GM21619 (cell line): ENCODE data around the gene PRICKLE3.

ENCODE experiments used
- ATAC-seq: cut with Tn5 transposase; IDR thresholded peaks from one replicate; pipeline ENCODE4 v1.9.1; 2021; ENCODE audit not compliant: unreplicated experiment

The PRICKLE3 gene, protein sequence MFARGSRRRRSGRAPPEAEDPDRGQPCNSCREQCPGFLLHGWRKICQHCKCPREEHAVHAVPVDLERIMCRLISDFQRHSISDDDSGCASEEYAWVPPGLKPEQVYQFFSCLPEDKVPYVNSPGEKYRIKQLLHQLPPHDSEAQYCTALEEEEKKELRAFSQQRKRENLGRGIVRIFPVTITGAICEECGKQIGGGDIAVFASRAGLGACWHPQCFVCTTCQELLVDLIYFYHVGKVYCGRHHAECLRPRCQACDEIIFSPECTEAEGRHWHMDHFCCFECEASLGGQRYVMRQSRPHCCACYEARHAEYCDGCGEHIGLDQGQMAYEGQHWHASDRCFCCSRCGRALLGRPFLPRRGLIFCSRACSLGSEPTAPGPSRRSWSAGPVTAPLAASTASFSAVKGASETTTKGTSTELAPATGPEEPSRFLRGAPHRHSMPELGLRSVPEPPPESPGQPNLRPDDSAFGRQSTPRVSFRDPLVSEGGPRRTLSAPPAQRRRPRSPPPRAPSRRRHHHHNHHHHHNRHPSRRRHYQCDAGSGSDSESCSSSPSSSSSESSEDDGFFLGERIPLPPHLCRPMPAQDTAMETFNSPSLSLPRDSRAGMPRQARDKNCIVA

GRCh38 chrX:49186125-49187027 lies at the start of gene PRICKLE3:
Gene PRICKLE3 (minus strand): TSS chrX:49186373. CDS start chrX:49186297, 76 bp downstream.
- peak; percentile 31 for ATAC-seq

DNA sequence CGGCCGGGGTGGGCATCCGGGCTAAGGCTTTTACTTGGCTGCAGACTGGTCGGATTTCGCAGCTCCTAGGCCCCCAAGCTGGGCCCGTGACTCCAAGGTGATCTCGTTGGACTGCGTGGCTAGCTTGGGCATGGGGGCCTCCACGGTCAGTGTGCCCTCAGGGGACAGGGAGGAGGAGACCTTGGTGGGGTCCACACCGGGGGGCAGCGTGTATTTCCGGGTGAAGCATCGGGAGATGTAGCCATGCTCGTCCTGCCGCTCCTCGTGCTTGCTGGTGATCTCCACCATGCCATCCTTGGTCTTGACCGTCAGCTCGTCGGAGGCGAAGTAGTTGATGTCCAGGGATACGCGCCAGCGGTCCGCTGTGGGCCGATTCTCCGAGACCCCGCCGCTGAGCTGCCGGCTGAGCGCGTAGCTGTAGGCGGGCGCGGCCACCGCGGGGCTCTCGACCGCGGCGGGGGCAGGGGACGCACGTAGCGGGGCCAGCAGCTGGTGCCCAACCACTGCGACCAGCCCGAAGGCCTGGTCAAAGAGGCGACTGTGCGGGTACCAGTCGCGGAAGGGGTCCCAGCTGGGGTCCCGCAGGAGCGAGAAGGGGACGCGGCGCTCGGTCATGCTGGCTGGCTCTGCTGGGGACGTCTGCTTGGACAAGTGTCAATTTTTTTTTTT lies 47.8 kb upstream of the PRICKLE3 start:
- no peak for ATAC-seq

DNA sequence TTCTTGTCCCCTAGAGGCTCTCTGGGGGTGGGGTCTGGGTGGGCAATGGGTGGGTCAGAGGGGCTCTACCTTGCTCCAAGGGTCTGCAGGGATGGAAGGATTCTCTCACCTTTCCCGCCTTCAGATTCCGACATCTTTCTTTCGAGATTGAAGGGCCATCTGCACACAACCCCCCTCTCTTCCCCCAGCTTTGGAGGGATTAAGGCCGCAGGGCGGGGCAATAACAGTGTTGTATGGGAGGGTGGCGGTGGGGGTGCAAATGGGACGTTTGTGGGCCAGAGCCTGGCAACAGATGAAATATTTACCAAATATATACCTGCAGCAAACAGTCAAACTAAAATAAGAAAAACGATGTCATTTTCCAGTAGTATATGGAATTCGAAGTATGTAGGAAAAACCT lies 47.0 kb upstream of the PRICKLE3 start, which contains the start of gene CACNA1F:
Gene CACNA1F, minus strand, starts transcription at position 165 of the 400 bp plus-strand sequence. Its CDS starts 31 bp downstream, at position 134.
- no peak for ATAC-seq

DNA sequence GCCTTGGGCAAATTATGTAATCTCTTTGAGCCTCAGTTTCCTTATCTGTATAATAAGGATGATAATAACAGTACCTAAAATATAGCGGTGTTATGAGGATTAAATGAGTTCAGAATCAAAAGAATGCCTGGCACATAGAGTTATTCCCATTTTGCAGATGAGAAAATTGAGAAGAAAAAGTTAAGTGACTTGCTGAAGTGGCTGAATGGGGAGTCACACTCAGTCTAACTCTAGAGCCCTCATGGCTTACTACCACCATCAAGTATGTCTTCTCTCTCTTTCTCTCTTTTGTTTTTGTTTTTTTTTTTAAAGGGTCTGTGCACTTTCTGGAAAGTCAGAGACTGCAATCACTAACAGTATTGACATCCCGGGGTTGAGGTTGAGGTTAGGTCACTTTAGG lies 46.4 kb upstream of the PRICKLE3 start:
- ATAC-seq, result no peak

DNA sequence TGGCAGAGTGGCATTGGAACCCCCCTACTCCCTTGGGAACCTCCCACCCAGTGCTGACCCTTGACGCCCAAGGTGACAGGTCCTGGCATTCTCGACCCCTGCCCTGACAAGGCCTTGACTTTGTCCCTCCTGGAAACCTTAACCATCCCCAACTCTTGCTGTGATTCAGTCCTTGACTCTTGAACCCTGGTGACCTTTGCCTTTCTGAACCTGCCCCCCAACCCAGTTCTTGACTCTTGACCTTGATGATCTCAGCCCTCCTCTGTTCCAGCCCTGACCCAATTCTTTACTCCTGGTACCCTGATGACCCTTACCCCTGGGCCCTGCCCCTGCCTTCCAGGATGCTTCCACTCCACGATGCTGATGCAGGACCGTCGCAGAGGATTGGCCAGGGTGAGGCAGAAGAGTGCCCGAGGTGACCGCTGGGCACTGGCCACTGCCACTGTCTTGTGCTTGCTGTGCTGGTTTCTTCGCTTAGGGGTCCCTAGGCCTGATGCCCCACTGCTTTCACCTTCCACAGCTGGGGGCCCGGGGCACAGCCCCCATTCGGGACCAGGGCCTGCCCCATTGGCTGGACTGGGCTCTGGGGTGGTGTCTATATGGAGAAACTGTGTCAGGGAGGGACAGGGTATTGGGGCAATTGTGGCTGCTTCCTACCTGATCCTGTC lies 45.3 kb upstream of the PRICKLE3 start:
- ATAC-seq, result no peak

GRCh38 chrX:49230500-49231232 lies 44.5 kb upstream of the PRICKLE3 start:
- ATAC-seq, result no peak

- no peak for ATAC-seq
Measured at GRCh38 chrX:49228185-49228584, 42.0 kb upstream of the PRICKLE3 start.

DNA sequence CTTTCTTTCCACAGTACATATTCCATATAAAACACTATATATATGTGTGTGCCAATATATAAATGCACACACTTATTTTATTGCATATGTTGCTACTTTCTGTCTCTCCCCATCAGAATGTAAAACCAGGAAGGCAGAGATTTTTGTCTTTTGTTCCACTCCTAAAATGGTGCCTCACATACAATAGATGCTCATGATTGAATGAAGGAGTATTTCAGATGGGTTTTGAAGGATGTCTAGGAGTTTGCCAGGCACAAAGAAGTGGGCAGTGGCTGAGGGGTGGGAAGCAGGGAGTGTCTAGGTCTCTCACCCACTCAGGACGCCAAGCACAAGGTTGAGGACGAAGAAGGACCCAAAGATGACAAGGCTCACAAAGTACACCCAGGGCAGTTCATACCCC lies 41.6 kb upstream of the PRICKLE3 start:
- no peak for ATAC-seq

GRCh38 chrX:49226946-49227345 lies 40.8 kb upstream of the PRICKLE3 start:
- ATAC-seq, result no peak

- ATAC-seq, result no peak
Measured at GRCh38 chrX:49225858-49226257, 39.7 kb upstream of the PRICKLE3 start.

DNA sequence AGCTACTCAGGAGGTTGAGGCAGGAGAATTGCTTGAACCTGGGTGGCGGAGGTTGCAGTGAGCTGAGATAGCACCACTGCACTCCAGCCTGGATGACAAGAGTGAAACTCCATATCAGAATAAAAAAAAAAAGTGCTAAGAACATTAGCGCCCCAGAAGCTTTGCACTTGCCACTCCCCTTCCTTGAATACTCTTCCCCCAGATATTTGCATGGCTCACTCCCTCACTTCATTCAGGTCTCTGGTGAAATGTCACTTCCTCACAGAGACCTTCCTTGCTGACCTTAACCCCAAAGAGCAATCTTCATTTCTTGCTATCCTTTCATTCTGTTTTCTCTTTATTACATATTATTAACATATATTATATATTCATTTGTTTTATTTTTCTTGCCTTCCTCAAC lies 35.7 kb upstream of the PRICKLE3 start:
- no peak for ATAC-seq

DNA sequence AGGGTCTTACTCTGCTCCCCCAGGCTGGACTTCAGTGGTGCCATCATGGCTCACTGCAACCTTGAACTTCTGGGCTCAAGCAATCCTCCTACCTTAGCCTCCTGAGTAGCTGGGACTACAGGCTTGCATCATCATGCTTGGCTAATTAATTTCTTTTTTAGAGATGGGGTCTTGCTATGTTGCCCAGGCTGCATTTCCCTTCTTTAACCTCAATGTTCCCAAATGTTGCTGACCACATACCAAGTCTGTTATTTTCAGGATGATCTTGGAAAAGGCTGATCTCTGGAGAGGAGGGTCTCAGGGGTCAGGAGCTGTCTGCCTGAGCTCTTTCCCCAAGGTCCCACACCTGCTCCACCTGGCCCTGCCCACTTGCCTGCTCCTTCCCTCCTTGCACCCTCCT lies 33.9 kb upstream of the PRICKLE3 start:
- no peak for ATAC-seq

DNA sequence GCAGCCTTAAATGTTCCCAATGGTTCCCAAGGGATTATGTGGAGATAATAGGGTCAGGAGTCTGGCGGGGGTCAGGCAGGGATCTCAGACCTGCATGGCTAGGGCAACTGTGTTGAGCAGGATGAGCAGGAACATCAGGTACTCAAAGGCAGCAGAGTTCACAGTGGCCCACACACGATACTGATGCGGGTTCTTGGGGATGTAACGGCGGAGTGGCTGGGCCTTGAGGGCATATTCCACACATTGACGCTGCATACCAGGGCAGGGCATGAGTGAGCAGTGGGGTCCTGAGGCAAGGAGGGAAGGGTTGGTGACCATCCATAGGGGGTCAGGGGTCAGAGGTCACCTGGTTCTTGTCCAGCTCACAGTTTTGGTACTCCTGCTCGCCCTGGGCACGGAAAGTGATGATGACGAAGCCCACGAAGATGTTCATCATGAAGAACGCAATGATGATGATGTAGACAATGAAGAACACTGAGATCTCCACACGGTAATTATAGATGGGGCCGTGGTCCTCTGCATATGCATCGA lies 28.9 kb upstream of the PRICKLE3 start:
- no peak for ATAC-seq

DNA sequence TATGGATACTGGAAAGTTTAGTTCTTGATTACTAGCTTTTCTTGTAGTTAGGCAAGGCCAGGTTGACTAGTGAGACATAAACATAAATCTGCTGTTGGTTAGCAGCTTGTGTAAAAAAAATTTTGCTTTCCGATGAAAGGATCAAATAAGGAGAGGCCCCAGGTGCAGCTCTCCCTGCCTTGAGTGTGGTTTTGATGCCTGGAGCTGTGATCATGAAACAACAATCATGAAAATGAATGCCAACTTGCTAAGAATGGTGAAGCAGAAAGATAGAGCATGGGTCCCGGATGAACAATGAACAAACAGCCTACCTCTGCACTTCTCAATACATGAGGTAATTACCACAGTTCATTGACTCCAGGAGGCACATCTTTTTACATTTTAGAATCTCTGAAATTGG lies 28.2 kb upstream of the PRICKLE3 start:
- no peak for ATAC-seq

DNA sequence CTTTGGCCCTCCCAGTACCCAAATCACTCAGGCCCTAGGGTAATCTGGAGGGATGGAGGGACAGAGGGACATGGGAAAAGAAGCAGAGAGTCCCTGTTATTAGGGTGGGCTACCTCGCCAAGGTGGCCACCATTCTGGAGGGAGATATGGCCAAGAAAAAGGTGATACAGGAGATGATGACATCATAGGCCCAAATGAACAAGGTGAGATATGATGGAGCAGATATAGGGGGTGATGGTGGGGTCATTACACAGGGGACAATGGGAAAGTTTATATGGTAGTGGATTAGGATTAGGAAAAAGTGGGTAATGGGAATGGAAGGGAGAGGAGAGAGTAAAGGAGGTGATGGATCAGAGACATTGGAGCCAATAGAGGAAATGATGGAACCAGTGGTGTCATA lies 26.7 kb upstream of the PRICKLE3 start:
- ATAC-seq, result no peak

DNA sequence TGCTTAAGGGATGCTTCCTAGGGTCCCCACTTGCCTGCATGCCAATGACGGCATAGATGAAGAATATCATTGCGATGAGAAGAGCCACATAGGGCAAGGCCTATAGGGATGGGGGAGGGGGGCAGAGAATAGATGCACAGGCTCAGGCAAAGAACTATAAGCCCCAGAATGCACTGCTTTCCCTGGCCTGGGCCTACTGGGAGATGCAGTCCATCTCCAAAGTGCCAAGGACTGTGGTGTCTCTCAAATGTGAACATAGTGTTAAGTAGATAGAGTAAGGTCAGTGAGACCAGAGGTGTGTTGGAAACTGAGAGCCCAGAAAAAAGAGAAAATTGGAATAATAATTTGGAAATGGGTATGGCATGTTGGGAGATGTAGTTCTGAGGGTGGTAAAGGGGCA lies 26.0 kb upstream of the PRICKLE3 start:
- ATAC-seq, result no peak

DNA sequence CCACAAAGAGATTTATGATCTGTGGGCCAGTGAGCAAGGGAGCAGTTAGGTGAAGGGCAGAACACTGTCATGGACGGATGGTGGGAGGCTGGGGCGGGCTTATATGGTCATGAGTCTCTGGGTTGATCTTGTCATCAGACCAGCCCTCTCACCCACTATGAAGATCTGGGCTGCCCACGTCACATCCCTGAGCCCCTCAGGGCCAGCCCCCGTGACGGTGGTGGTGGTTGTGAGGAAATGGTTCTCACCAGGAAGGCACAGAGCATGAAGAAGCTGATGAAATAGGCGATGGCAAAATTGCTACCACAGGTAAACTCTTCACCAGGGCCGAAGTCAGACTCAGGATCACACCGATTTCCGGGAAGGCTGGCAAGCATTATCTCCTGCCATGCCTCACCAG lies 24.9 kb upstream of the PRICKLE3 start:
- ATAC-seq, result no peak

DNA sequence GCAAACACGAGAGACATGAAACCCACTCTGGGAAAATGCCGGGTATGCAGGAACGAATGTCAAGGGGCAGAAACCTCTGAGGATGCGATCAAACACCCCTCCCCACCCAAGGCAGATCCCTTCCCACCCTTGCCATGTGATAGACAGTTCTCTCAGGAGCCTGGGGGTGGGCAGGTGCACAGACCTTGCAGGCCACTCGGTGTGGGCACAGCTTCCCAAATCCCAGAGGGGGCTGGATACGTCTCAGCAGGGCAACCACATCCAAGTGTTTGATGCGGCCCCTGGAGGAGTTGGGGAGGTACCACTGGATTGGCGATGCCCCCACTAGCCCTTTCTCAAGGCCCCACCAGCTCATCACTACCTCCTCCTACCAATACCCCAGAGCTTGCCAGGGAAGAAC lies 24.2 kb upstream of the PRICKLE3 start:
- no peak for ATAC-seq

- ATAC-seq, result no peak
Measured at GRCh38 chrX:49209434-49210251, 23.5 kb upstream of the PRICKLE3 start.
